ENCODE measurements around the gene SCN1B. TPM values are rescaled to one million over a fixed set of nuclear protein-coding genes. Genes with fewer than 3 reads are reported as not detected.
"Not testable (repeated sequence)": the region's sequence is repeated elsewhere in the genome, so short reads cannot be mapped to it uniquely, and the experiment has no call there.

Gene SCN1B
- total and polyA plus RNA-seq, 3 experiments from 2014 or later = 1.1 to 1.9 (median 1.3) TPM

DNA sequence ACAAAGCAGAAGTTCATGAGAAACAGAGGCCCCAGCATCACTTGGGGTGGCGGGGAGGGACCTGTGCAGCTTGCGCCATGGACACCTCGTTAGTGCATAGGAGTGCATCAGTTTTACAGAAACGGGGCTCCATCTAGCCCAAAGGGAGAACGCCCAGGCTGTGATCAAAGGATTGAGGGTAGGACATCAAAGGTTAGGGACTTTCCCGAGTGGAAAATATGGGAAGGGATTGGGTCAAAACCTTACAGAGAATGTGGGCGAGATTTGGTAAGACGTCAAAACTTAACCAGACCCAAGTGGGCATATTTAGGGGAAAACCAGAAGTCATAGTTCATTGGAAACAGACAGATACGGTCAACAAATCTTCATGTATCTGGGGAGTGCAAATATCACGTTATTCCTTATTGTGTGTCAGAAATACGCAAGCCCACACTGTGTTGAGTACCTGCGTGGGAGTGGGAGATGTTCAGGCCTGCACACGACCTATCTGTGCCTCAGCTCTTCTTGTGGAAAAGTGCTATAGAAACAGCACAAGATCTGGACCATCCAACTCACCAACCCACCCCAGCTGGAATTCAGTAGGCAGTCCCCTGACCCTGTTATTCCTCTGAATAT, 39.6 kb upstream of the SCN1B start:
- no peaks in the 10 kb centered on the region for H3K9me3 Mint-ChIP-seq
- DNase-seq = no peak
- H3K36me3 Mint-ChIP-seq = no peaks in the 10 kb centered on the region

DNA sequence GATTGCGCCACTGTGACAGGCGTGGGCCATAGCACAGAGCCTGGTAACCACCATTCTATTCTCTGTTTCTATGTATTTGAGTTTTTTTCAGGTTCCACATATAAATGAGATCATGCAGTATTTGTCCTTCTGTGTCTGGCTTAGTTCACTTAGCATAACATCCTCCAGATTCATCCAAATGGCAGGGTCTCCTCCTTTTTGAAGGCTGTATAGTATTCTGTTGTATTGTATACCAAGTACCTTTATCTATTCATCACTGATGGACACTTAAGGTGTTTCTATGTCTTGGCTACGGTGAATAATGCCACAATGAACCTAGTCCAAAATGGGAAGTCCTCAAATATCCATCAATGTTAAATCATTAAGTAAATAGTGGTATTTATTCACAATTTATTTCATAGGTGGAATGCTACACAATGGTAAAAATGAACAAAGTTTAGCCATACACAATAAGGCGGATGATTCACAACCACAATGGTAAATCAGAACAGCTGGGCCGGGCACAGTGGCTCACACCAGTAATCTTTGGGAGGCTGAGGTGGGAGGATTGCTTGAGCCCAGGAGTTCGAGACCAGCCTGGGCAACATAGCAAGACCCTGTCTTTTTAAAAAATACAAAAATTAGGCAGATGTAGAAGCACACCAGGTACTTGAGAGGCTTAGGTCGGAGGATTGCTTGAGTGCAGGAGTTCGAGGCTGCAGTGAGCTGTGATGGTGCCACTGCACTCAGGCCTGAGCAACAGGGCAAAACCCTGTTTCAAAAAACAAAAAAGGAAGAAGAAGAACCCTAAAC, 38.5 kb upstream of the SCN1B start:
- H3K4me1 Mint-ChIP-seq = peaks cover 7 to 69% (median 10%) of the 10 kb centered on the region in 3 donors
- Histone ChIP-seq H3K36me3 (ENCODE audit: insufficient read depth, low read length) (no peaks in the 10 kb centered on the region), H3K27me3 (ENCODE audit: insufficient read depth, low read length, poor library complexity, severe bottlenecking) (no peaks in the 10 kb centered on the region), H3K4me3 (ENCODE audit: low read length) (no peak overlapping the region), H3K9me3 (ENCODE audit: low read length) (no peaks in the 10 kb centered on the region), H3K4me1 (ENCODE audit: insufficient read depth, low read length) (peaks cover 31% of the 10 kb centered on the region), H3K27ac (ENCODE audit: low read depth, low read length) (no peak overlapping the region)
- H3K36me3 Mint-ChIP-seq = no peaks in the 10 kb centered on the region
- CTCF ChIA-PET = interaction anchor here (1.2 to 1.7 kb wide), 2 partner anchors 18 to 23 kb away, joined by 3 read pairs; no protein-coding TSS in a partner anchor
- H3K27ac Mint-ChIP-seq = peak overlapping the region in 1 of 8 donors; percentile 63
- DNase-seq = no peak
- H3K4me3 Mint-ChIP-seq = peak overlapping the region in 1 of 7 donors; percentile 31
- POLR2A ChIA-PET = interaction anchor here (1.5 kb wide), 1 partner anchor 10 kb away, joined by 4 read pairs; no protein-coding TSS in a partner anchor
- H3K27me3 Mint-ChIP-seq = peaks cover 0 to 1% of the 10 kb centered on the region in 2 donors
- no peaks in the 10 kb centered on the region for H3K9me3 Mint-ChIP-seq

More for the DNA sequence above, 39.6 kb upstream of the SCN1B start:
- Histone ChIP-seq H3K27me3 (ENCODE audit: insufficient read depth, low read length, poor library complexity, severe bottlenecking) (no peaks in the 10 kb centered on the region), H3K4me1 (ENCODE audit: insufficient read depth, low read length) (peaks cover 23% of the 10 kb centered on the region), H3K36me3 (ENCODE audit: insufficient read depth, low read length) (no peaks in the 10 kb centered on the region), H3K9me3 (ENCODE audit: low read length) (no peaks in the 10 kb centered on the region), H3K4me3 (ENCODE audit: low read length) (no peak overlapping the region), H3K27ac (ENCODE audit: low read depth, low read length) (no peak overlapping the region)
- Mint-ChIP-seq H3K27ac (peak overlapping the region in 3 of 8 donors; percentile 31 to 51 (median 42)), H3K27me3 (peaks cover 0 to 1% of the 10 kb centered on the region in 2 donors), H3K4me3 (no peak overlapping the region), H3K4me1 (peaks cover 7 to 62% (median 12%) of the 10 kb centered on the region in 3 donors)
- CTCF ChIA-PET = no interaction called here
- POLR2A ChIA-PET = interaction anchor here (0.7 kb wide), 1 partner anchor 9 kb away, joined by 3 read pairs; the partner anchor contains the start of gene GRAMD1A

DNA sequence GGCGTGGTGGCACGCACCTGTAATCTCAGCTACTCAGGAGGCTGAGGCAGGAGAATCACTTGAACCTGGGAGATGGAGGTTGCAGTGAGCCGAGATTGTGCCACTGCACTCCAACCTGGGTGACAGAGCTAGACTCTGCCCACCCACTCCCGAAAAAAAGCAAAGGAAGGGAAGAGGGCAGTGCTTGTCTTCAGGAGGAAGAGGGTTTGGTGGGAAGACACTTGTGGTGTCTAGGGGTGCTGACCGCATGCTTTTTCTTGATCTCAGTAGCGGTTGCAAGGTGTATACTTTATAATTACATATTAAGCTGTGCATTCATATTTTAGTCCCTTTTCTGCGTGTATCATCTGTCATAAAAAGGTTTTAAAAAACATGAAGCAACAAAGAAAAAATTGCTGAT, 37.7 kb upstream of the SCN1B start:
- H3K9me3 ChIP-seq (ENCODE audit: low read length); H3K36me3 Mint-ChIP-seq; H3K27ac ChIP-seq (ENCODE audit: low read depth, low read length); H3K27me3 ChIP-seq (ENCODE audit: insufficient read depth, low read length, poor library complexity, severe bottlenecking); H3K27me3 Mint-ChIP-seq; H3K4me3 ChIP-seq (ENCODE audit: low read length); H3K36me3 ChIP-seq (ENCODE audit: insufficient read depth, low read length); H3K9me3 Mint-ChIP-seq: not testable (repeated sequence)
- CTCF ChIA-PET = interaction anchor here (0.6 to 1.7 kb wide), 3 partner anchors 19 to 22 kb away, joined by 3 read pairs; no protein-coding TSS in a partner anchor
- POLR2A ChIA-PET = interaction anchor here (1.5 kb wide), 1 partner anchor 9 kb away, joined by 4 read pairs; no protein-coding TSS in a partner anchor
- Mint-ChIP-seq H3K4me3 (peak overlapping the region in 2 of 7 donors; percentile 31 to 39), H3K4me1 (peaks cover 15 to 76% (median 18%) of the 10 kb centered on the region in 3 donors), H3K27ac (peak overlapping the region in 2 of 8 donors; percentile 41 to 42)
- H3K4me1 ChIP-seq (ENCODE audit: insufficient read depth, low read length) = peaks cover 39% of the 10 kb centered on the region
- peak in 1 of 5 donors; percentile 62 for DNase-seq

DNA sequence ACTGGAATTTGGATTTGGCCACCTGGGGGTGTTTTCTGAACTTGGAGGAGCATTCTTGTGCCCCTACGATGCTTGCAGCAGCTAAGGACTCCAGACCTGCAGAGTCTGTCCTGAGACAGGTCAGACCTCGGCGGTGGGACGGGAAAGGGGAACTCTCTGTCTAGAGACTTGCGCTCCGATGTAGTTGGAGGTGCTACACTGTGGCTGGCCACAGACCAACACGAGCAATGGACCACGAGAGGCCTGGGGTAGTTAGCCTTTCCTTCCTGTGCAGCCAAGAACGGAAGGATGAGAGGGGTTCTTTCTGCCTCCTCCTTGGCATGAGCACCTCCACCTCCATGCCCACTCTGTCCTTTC, 36.0 kb upstream of the SCN1B start:
- no peaks in the 10 kb centered on the region for H3K36me3 Mint-ChIP-seq
- DNase-seq = no peak
- H3K27me3 ChIP-seq (ENCODE audit: insufficient read depth, low read length, poor library complexity, severe bottlenecking) = no peaks in the 10 kb centered on the region
- peaks cover 0 to 1% of the 10 kb centered on the region in 2 donors for H3K27me3 Mint-ChIP-seq
- no peaks in the 10 kb centered on the region for H3K9me3 Mint-ChIP-seq
- peaks cover 25 to 79% (median 35%) of the 10 kb centered on the region in 3 donors for H3K4me1 Mint-ChIP-seq
- peak overlapping the region in 1 of 7 donors; percentile 8 for H3K4me3 Mint-ChIP-seq
- no peaks in the 10 kb centered on the region for H3K9me3 ChIP-seq (ENCODE audit: low read length)
- peaks cover 56% of the 10 kb centered on the region for H3K4me1 ChIP-seq (ENCODE audit: insufficient read depth, low read length)
- H3K27ac ChIP-seq (ENCODE audit: low read depth, low read length) = no peak overlapping the region
- CTCF ChIA-PET = interaction anchor here (10.0 kb wide), 1 partner anchor 19 kb away, joined by 98 read pairs; no protein-coding TSS in a partner anchor
- POLR2A ChIA-PET = no interaction called here
- no peak overlapping the region for H3K27ac Mint-ChIP-seq
- H3K36me3 ChIP-seq (ENCODE audit: insufficient read depth, low read length) = no peaks in the 10 kb centered on the region
- no peak overlapping the region for H3K4me3 ChIP-seq (ENCODE audit: low read length)

DNA sequence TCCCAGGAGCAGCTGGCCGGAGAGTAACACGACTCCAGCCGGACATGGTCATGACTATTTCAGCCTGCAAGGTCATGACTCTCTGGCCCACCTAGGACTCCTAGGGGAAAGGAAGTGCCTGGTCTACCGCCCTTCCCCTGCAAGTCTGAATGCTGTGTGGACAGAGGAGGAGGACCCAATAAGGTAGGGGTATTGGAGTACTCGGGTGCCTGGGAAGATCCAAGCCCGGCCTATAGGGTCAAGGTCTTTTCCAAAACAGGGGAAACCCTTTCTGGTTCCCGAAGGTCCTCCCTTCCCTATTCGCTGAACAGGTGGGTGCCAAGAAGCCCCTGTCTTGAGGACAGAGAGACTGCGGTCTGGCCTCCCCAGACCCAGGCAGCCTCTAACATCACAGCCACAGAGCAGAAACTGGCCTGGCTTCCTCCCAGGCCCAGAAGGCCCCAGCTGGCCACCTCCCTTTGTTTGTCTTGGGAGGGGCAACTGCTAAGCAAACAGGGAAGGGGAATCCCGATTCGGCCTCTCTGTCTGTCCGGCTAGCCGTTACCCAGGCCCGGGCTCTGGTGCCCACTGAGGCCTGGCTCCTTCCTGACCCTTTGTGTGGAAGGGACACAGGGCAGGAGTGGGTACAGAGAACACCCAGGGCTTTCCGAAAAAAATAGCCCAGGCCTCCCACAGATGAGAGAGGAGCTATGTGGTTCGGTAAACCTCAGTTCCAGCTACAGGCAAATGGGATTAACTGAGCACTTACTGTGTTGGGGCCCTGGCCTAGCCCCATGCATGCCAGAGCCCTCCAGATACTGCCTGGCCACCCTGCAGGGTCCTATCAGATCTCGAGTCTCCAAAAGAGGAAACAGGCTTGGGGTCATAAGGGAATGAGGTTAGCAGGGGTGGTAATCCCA, 35.4 kb upstream of the SCN1B start:
- no peaks in the 10 kb centered on the region for H3K9me3 Mint-ChIP-seq
- Histone ChIP-seq H3K9me3 (ENCODE audit: low read length) (no peaks in the 10 kb centered on the region), H3K4me3 (ENCODE audit: low read length) (no peak overlapping the region), H3K27me3 (ENCODE audit: insufficient read depth, low read length, poor library complexity, severe bottlenecking) (no peaks in the 10 kb centered on the region), H3K4me1 (ENCODE audit: insufficient read depth, low read length) (peaks cover 62% of the 10 kb centered on the region), H3K36me3 (ENCODE audit: insufficient read depth, low read length) (no peaks in the 10 kb centered on the region), H3K27ac (ENCODE audit: low read depth, low read length) (no peak overlapping the region)
- H3K36me3 Mint-ChIP-seq = no peaks in the 10 kb centered on the region
- peaks cover 0 to 1% of the 10 kb centered on the region in 2 donors for H3K27me3 Mint-ChIP-seq
- ChIA-PET CTCF (interaction anchor here (1.5 to 10.0 kb wide), 2 partner anchors 18 to 23 kb away, joined by 6 to 98 read pairs; no protein-coding TSS in a partner anchor), POLR2A (interaction anchor here (0.6 to 1.0 kb wide), 3 partner anchors 10 to 17 kb away, joined by 5 to 12 read pairs (median 5); no protein-coding TSS in a partner anchor)
- DNase-seq = no peak
- H3K4me1 Mint-ChIP-seq = peaks cover 28 to 84% (median 39%) of the 10 kb centered on the region in 3 donors
- no peak overlapping the region for H3K4me3 Mint-ChIP-seq
- H3K27ac Mint-ChIP-seq = peak overlapping the region in 2 of 8 donors; percentile 58 to 99

DNA sequence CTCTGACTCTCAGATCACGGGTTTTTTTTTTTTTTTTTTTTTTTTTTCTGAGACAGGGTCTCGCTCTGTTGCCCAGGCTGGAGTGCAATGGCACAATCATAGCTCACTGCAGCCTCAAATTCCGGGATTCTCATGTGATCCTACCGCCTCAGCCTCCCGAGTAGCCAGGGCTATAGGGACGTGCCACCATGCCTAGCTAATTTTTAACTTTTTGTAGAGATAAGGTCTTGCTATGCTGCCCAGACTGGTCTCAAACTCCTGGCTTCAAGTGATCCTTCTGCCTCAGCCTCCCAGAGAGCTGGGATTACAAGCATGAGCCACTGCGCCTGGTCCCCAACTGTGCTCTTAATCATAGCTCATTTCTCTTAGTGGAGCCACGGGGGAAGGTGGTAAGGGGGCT, 34.7 kb upstream of the SCN1B start:
- Mint-ChIP-seq H3K27me3 (peaks cover 0 to 1% of the 10 kb centered on the region in 2 donors), H3K27ac (peak overlapping the region in 3 of 8 donors; percentile 58 to 99 (median 68)), H3K9me3 (no peaks in the 10 kb centered on the region), H3K4me1 (peaks cover 28 to 78% (median 34%) of the 10 kb centered on the region in 3 donors), H3K36me3 (no peaks in the 10 kb centered on the region), H3K4me3 (no peak overlapping the region)
- no peaks in the 10 kb centered on the region for H3K36me3 ChIP-seq (ENCODE audit: insufficient read depth, low read length)
- POLR2A ChIA-PET = interaction anchor here (0.6 to 1.0 kb wide), 4 partner anchors 9 to 17 kb away, joined by 5 to 12 read pairs (median 6); no protein-coding TSS in a partner anchor
- CTCF ChIA-PET = interaction anchor here (1.5 to 10.0 kb wide), 2 partner anchors 18 to 23 kb away, joined by 6 to 98 read pairs; no protein-coding TSS in a partner anchor
- H3K4me3 ChIP-seq (ENCODE audit: low read length) = no peak overlapping the region
- no peaks in the 10 kb centered on the region for H3K9me3 ChIP-seq (ENCODE audit: low read length)
- no peaks in the 10 kb centered on the region for H3K27me3 ChIP-seq (ENCODE audit: insufficient read depth, low read length, poor library complexity, severe bottlenecking)
- H3K27ac ChIP-seq (ENCODE audit: low read depth, low read length) = no peak overlapping the region
- H3K4me1 ChIP-seq (ENCODE audit: insufficient read depth, low read length) = peaks cover 62% of the 10 kb centered on the region
- no peak for DNase-seq

DNA sequence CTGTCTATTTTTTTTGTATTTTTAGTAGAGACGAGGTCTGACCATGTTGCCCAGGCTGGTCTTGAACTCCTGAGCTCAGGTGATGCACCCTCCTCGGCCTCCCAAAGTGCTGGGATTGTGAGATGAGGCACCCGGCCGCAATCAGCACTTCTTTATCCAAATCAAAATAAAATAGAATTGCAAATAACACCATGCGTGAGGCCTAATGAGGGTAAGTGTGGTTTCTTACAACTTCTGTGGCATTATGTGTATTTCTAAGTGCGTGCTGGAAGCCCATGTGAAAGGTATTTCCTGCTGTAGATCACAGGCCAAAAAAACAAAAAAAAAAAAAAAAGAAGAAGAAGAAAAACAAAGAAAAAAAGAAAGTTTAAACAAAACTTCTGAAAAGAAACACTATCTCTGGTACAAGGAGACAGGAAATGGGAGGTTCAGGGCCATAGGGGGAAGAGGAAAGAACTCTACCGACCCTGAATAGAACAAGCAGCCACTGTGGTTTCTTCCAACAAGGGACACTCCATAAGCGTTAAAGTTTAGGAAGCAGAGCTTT, 33.1 kb upstream of the SCN1B start:
- no peaks in the 10 kb centered on the region for H3K27me3 ChIP-seq (ENCODE audit: insufficient read depth, low read length, poor library complexity, severe bottlenecking)
- no peaks in the 10 kb centered on the region for H3K36me3 ChIP-seq (ENCODE audit: insufficient read depth, low read length)
- H3K27ac Mint-ChIP-seq = peak overlapping the region; percentile 76 to 99 (median 96)
- H3K4me3 ChIP-seq (ENCODE audit: low read length) = peak overlapping the region; percentile 38
- peaks cover 0 to 10% (median 2%) of the 10 kb centered on the region in 3 donors for H3K36me3 Mint-ChIP-seq
- H3K4me1 Mint-ChIP-seq = peaks cover 37 to 76% (median 43%) of the 10 kb centered on the region in 3 donors
- H3K9me3 Mint-ChIP-seq = no peaks in the 10 kb centered on the region
- DNase-seq = peak in 2 of 5 donors; percentile 51 to 80
- CTCF ChIA-PET = interaction anchor here (1.1 to 10.0 kb wide), 3 partner anchors 16 to 46 kb away, joined by 3 to 98 read pairs (median 4); no protein-coding TSS in a partner anchor
- no peaks in the 10 kb centered on the region for H3K9me3 ChIP-seq (ENCODE audit: low read length)
- peak overlapping the region; percentile 68 to 96 (median 79) for H3K4me3 Mint-ChIP-seq
- H3K27me3 Mint-ChIP-seq = peaks cover 0 to 1% of the 10 kb centered on the region in 2 donors
- H3K27ac ChIP-seq (ENCODE audit: low read depth, low read length) = peak overlapping the region; percentile 10
- peaks cover 66% of the 10 kb centered on the region for H3K4me1 ChIP-seq (ENCODE audit: insufficient read depth, low read length)
- POLR2A ChIA-PET = interaction anchor here (0.7 to 2.0 kb wide), 4 partner anchors 13 to 17 kb away, joined by 3 to 8 read pairs (median 3); no protein-coding TSS in a partner anchor
